HCT116 (cell line): ENCODE measurements around the gene TMEM63B. TPM values are rescaled to one million over a fixed set of nuclear protein-coding genes. Genes with fewer than 3 reads are reported as not detected.

ENCODE experiments used
- ATAC-seq: fragments of 200-7000 bp; cut with Tn5 transposase; 2 replicates; pipeline ENCODE4 v1.9.1; 2020; ENCODE audit warnings: mild to moderate bottlenecking, moderate library complexity
- BruUV-seq: library from RNA; stranded (reverse); fragments of 400-500 nt; replicated peaks from 2 replicates; lab custom pipeline; 2021; lab: Mats Ljungman, UMichigan
- CTCF ChIA-PET: fragments of 300-600 bp; sonication (Branson Sonifier 250); formaldehyde crosslinking; loops from one replicate; lab custom pipeline; 2021; ENCODE audit warnings: antibody characterized with exemption; lab: Charles Lee
- POLR2A ChIA-PET: fragments of 300-600, 350-600 bp; sonication (Branson Sonifier 250); formaldehyde crosslinking; loops from one replicate; lab custom pipeline; 2021; ENCODE audit warnings: antibody characterized with exemption; lab: Charles Lee
- RAD21 ChIA-PET, 2 experiments: fragments of 300-600 bp; sonication (Branson Sonifier 250); formaldehyde crosslinking; loops; one replicate each; lab custom pipeline; 2023; ENCODE audit warnings: low total read pairs in 2 of 2; ENCODE audit not compliant: uncharacterized antibody in 2 of 2, unreplicated experiment in 2 of 2, low non-redundant PET in 1 of 2; lab: Charles Lee
- DNase-seq: peaks from one replicate; pipeline ENCODE4 v3.0.0-alpha.2; 2010; ENCODE audit warnings: low read depth, low spot score
- H2AFZ ChIP-seq: fragments of 200-600 bp; shearing (Covaris generic), sonication (generic); 2 replicates; pipeline ENCODE4 v1.6.1; 2017; ENCODE audit warnings: low read depth, mixed run types, mixed read lengths, antibody characterized with exemption, low read length; ENCODE audit not compliant: poor library complexity, severe bottlenecking
- H3K27ac ChIP-seq: 2 replicates; pipeline ENCODE4 v1.5.1; 2012; ENCODE audit warnings: low read depth, low read length
- H3K27me3 ChIP-seq: fragments of 200-600 bp; sonication (generic); 2 replicates; pipeline ENCODE4 v1.6.1; 2016; ENCODE audit warnings: mixed run types, low read length, mixed read lengths; ENCODE audit not compliant: insufficient read depth
- H3K36me3 ChIP-seq, 2 experiments: fragments of 200-500 bp in 1 of 2; fragments of 200-600 bp in 1 of 2; sonication (Bioruptor generic) in 1 of 2; sonication (generic) in 1 of 2; 2 replicates each; pipeline versions ENCODE4 v1.5.1 to v1.6.1; 2014 to 2016; ENCODE audit warnings: low read length in 2 of 2, inconsistent platforms in 1 of 2, mixed read lengths in 1 of 2, mixed run types in 1 of 2; ENCODE audit not compliant: insufficient read depth in 2 of 2, control insufficient read depth in 1 of 2
- H3K4me1 ChIP-seq, 2 experiments: fragments of 200-600 bp in 1 of 2; sonication (generic) in 1 of 2; 2 replicates each; pipeline versions ENCODE4 v1.5.1 to v1.6.1; 2012 to 2017; ENCODE audit warnings: low read length in 2 of 2, inconsistent platforms in 1 of 2, mild to moderate bottlenecking in 1 of 2, mixed read lengths in 1 of 2, mixed run types in 1 of 2, moderate library complexity in 1 of 2; ENCODE audit not compliant: insufficient read depth in 2 of 2, control insufficient read depth in 1 of 2
- H3K4me2 ChIP-seq: fragments of 200-600 bp; sonication (generic); 2 replicates; pipeline ENCODE4 v1.6.1; 2017; ENCODE audit warnings: mixed run types, low read length, mixed read lengths
- H3K4me3 ChIP-seq, 2 experiments: fragments of 200-600 bp in 1 of 2; sonication (generic) in 1 of 2; replicated peaks in 1 of 2; 2 replicates each; pipeline ENCODE4 v1.5.1; 2011 to 2016; ENCODE audit warnings: low read length in 2 of 2, control low read depth in 1 of 2, low read depth in 1 of 2, mild to moderate bottlenecking in 1 of 2, mixed read lengths in 1 of 2, mixed run types in 1 of 2
- H3K79me2 ChIP-seq: fragments of 200-600 bp; sonication (generic); 2 replicates; pipeline ENCODE4 v1.6.1; 2017; ENCODE audit warnings: mild to moderate bottlenecking, mixed run types, low read length, moderate library complexity, mixed read lengths; ENCODE audit not compliant: insufficient read depth
- H3K9ac ChIP-seq: fragments of 200-600 bp; sonication (generic); 2 replicates; pipeline ENCODE4 v1.6.1; 2016; ENCODE audit warnings: low read length, mixed read lengths
- H3K9me2 ChIP-seq: fragments of 200-600 bp; sonication (generic), shearing (Covaris generic); 2 replicates; pipeline ENCODE4 v1.6.1; 2017; ENCODE audit warnings: mixed run types, mild to moderate bottlenecking, moderate library complexity; ENCODE audit not compliant: insufficient read depth
- H3K9me3 ChIP-seq, 2 experiments: fragments of 200-500 bp in 1 of 2; fragments of 200-600 bp in 1 of 2; sonication (Bioruptor generic) in 1 of 2; sonication (generic) in 1 of 2; 2 replicates each; pipeline ENCODE4 v1.6.1; 2014 to 2017; ENCODE audit warnings: low read length in 2 of 2, mixed read lengths in 2 of 2, inconsistent platforms in 1 of 2, low read depth in 1 of 2, mild to moderate bottlenecking in 1 of 2, mixed run types in 1 of 2, moderate library complexity in 1 of 2; ENCODE audit not compliant: control insufficient read depth in 1 of 2, insufficient read depth in 1 of 2
- H4K20me1 ChIP-seq: fragments of 200-600 bp; sonication (generic), shearing (Covaris generic); 2 replicates; pipeline ENCODE4 v1.6.1; 2017; ENCODE audit warnings: mixed run types, mild to moderate bottlenecking, moderate library complexity; ENCODE audit not compliant: insufficient read depth
- ATF3 ChIP-seq: IDR thresholded peaks from 2 replicates; pipeline ENCODE4 v1.6.1; 2012
- CEBPB ChIP-seq: IDR thresholded peaks from 2 replicates; pipeline ENCODE4 v1.6.1; 2012; ENCODE audit warnings: low read depth
- ELF1 ChIP-seq: IDR thresholded peaks from 2 replicates; pipeline ENCODE4 v1.6.1; 2012; ENCODE audit warnings: low read depth, borderline replicate concordance
- MAX ChIP-seq: IDR thresholded peaks from 2 replicates; pipeline ENCODE4 v1.6.1; 2012
- POLR2A ChIP-seq: IDR thresholded peaks from 2 replicates; pipeline ENCODE4 v1.7.0; 2011; ENCODE audit warnings: borderline replicate concordance; ENCODE audit not compliant: insufficient read depth, insufficient read length; ENCODE audit errors: extremely low read depth
- POLR2AphosphoS5 ChIP-seq: IDR thresholded peaks from 2 replicates; pipeline ENCODE4 v1.6.1; 2011; ENCODE audit warnings: mild to moderate bottlenecking, low read depth, low read length, moderate library complexity
- intact Hi-C: fragments of 100-400 bp; cut with micrococcal nuclease; formaldehyde crosslinking; loops from 2 replicates; pipeline ENCODE4 v1.10.0; 2022
- total RNA-seq: library from RNA; stranded (reverse); gene quantifications from one replicate; pipeline ENCODE4 v1.2.1, GENCODE V29; 2021; ENCODE audit not compliant: unreplicated experiment

The TMEM63B gene
- total RNA-seq, 1 experiment from 2014 or later, result 58.2 TPM

- TF ChIP-seq MAX, result no peak
Measured at GRCh38 chr6:44169154-44169553, 41.8 kb downstream of the TMEM63B start (continued).

GRCh38 chr6:44169886-44170570, 42.7 kb downstream of the TMEM63B start:
- Histone ChIP-seq H3K79me2 (no peaks in the 10 kb centered on the region), H3K27ac (no peak overlapping the region), H4K20me1 (no peaks in the 10 kb centered on the region), H3K27me3 (peaks cover 4% of the 10 kb centered on the region; the same call in 1 of the 2 replicates), H3K36me3 (no peaks in the 10 kb centered on the region), H3K9ac (no peak overlapping the region), H3K9me2 (no peaks in the 10 kb centered on the region), H3K4me2 (no peak overlapping the region), H3K4me1 (peaks cover 3 to 20% of the 10 kb centered on the region in 2 experiments; a peak in 3 of 4 replicates), H3K9me3 (no peaks in the 10 kb centered on the region)
- RAD21 ChIA-PET, result no interaction called here
- POLR2A ChIA-PET, result no interaction called here
- no peak for DNase-seq
- CTCF ChIA-PET, result interaction anchor here (1.4 kb wide), 1 partner anchor 87 kb away, joined by 4 read pairs; the partner anchor contains the start of gene SLC35B2
- no TSS peak for BruUV-seq
- intact Hi-C loops, result loop anchor here (5.0 kb wide), 1 partner anchor 167 kb away; no protein-coding TSS in a partner anchor
- ATAC-seq, result no peak
- TF ChIP-seq POLR2A (no peak), POLR2AphosphoS5 (no peak), ELF1 (no peak), CEBPB (no peak), ATF3 (no peak)
- TF ChIP-seq, all 23 proteins: peak for 0
- Histone ChIP-seq H3K4me3 (no peak overlapping the region), H2AFZ (no peak overlapping the region)
